HL-60 (cell line): ENCODE measurements around the gene IGFBP7.

Experiments
- CTCF ChIP-seq: IDR thresholded peaks from one replicate; pipeline ENCODE4 v1.5.1; 2011; ENCODE audit warnings: low read length, control low read depth, inconsistent platforms; ENCODE audit not compliant: insufficient read depth
- GABPA ChIP-seq: IDR thresholded peaks from 2 replicates; pipeline ENCODE4 v1.6.1; 2012; ENCODE audit warnings: low read depth
- REST ChIP-seq: IDR thresholded peaks from 2 replicates; pipeline ENCODE4 v1.6.1; 2012; ENCODE audit warnings: low read depth; ENCODE audit not compliant: insufficient replicate concordance

GRCh38 chr4:57159866-57160265, 49.7 kb upstream of the IGFBP7 start:
- TF ChIP-seq CTCF (no peak), REST (no peak), GABPA (no peak)
